HG03520 (cell line): Measurements from ENCODE around the gene XPR1.

ENCODE experiments used
- ATAC-seq: cut with Tn5 transposase; IDR thresholded peaks from one replicate; pipeline ENCODE4 v1.9.1; 2021; ENCODE audit warnings: mild to moderate bottlenecking, moderate library complexity; ENCODE audit not compliant: unreplicated experiment

XPR1 gene

GRCh38 chr1:180631766-180632325, at the start of gene XPR1:
XPR1 (plus strand) TSS chr1:180632022; CDS start chr1:180632202, 180 bp downstream.
- peak; percentile 97 for ATAC-seq

- ATAC-seq, result no peak
Observed at GRCh38 chr1:180584869-180585268, 47.0 kb upstream of the XPR1 start.

- ATAC-seq, result no peak
Observed at GRCh38 chr1:180585994-180586359, 45.8 kb upstream of the XPR1 start.

- no peak for ATAC-seq
Observed at GRCh38 chr1:180586671-180587155, 45.1 kb upstream of the XPR1 start.

DNA sequence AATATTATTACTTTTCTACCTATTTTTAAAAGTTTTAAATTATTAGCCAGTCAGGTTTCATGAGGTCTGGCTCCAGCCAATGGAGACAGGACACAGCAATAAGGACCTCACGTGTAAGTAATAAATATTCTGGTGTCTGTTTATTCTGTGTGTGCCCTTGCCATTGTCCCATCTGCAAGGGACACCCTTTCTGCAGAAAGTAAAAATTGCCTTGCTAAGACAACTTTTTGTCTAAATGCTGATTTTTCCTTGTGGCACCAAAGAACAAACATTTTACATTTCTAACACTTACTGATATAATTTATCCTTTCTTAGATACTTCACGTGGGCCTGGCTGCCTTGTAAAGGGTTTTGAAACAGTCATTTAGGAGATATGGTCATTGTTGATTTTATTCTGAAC, 43.7 kb upstream of the XPR1 start:
- no peak for ATAC-seq

DNA sequence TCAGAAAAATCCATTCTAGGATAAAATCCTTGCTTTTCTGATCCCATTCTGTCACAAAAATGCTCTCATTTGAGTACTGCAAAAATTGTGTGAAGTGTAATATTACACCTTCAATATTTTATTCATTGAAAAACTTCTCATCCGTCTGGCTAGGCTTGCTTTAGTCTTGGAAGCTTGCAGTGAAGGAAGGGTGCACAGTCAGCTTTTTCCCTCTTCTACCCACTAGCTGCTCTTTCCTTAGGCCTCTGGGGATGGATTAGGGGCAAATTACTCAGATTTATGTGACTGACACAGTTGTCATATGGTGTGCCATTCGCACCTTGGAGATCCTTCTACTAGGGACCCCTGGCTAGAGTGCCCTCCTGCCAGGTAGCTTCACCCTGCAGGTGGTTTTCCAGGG, 40.9 kb upstream of the XPR1 start:
- ATAC-seq, result no peak

- no peak for ATAC-seq
Observed at GRCh38 chr1:180593382-180593781, 38.4 kb upstream of the XPR1 start.

GRCh38 chr1:180594723-180595122, 37.1 kb upstream of the XPR1 start:
- no peak for ATAC-seq

- ATAC-seq, result no peak
Observed at GRCh38 chr1:180595966-180596365, 35.9 kb upstream of the XPR1 start.

DNA sequence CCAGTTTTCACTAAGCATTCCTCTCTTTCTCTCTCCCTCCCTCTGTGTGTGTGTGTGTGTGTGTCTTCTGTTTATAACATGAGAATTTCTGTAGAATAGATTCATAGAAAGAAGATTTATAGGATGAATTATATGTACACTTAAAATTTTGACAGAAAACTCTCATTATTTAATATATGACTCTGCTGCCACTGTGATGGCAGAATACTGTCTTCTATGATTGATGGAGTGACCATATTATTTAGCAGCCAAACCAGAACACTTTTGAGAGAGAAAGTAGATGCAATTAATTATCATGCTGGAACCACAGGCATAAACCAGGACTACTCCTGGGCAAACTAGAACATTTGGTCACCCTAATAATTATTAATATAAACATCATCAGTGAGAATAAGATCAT, 34.3 kb upstream of the XPR1 start:
- no peak for ATAC-seq

DNA sequence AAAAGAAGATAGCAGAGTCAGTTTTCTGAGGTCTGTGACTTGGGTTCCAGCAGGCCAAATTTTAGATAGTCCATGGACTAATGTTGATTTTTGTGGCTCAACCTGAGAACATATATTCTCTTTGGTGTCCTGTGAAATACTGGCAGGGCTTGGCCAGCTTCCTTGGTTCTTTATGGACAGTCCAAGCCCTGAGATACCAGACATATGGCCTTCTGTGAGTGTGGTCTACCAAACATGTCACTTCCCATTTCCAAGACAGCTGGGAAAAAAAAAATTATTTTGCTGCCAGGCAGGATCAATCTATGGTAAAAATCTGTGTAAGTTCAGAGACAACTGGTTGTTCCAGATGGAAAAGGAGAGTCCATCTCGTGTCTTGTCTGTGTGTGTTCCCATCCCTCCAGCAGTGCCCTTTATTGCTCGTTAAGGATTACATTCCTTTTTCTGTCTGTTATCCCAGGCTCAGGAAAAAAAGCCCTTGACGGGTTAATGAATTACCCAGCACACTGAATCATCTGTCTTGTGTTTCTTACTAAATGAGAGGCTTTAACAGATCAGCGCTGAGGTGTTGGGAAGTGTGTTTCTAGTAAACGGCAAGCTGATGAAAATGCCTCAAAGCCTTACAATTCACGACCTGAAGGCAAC, 33.4 kb upstream of the XPR1 start:
- ATAC-seq, result no peak

GRCh38 chr1:180600343-180600742, 31.5 kb upstream of the XPR1 start:
- no peak for ATAC-seq

- no peak for ATAC-seq
Observed at GRCh38 chr1:180601512-180601911, 30.3 kb upstream of the XPR1 start.

DNA sequence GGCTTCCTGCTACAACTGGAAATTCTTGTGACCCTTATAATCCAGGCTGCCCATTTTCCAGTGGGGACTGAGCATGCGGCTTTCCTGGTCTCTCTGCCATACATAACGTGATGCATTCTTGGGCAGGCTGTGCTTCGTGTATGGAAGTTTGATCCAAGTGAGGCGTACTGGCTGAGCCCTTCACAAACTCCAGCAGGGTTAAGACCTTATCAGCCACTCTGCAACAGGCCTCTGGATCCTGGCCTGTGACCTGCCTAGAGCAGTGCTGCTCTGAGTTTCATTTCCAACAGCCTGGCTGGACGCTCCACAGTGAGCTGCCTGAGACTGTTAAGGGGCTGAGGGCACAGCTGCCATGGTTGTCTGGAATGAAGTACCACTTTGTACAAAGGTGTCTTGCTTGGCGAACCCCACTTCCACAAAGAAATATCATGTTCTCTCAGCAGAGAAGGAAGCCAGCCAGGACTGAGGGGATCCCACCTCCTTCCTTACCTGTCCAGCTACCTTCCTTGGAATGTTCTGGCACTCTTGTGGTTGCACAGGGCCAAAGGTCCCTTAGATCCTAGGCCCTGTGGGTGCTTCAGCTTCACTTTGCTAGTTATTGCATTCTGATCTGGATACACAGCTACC, 28.5 kb upstream of the XPR1 start:
- no peak for ATAC-seq

- no peak for ATAC-seq
Observed at GRCh38 chr1:180603850-180604226, 28.0 kb upstream of the XPR1 start.

DNA sequence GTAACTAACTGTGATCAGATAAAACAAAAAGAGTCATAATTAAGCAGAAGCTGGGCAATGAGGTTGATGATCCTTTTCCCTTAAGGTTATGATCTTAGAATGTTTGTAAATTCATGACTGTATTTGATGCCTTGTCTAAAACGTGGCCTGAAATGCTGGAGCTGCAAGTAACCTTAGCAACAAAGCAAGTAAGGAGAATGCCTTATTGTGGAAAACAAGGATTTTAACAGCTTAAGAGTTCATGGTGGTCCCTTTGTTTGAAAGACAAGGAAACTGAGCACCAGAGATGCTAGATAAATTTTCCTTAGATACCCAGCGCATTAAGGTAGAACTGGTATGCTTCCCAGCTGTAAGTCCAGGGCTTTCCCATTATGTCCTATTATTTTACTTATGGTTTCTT, 25.7 kb upstream of the XPR1 start:
- no peak for ATAC-seq

GRCh38 chr1:180609643-180610555, 21.9 kb upstream of the XPR1 start:
- ATAC-seq, result no peak

DNA sequence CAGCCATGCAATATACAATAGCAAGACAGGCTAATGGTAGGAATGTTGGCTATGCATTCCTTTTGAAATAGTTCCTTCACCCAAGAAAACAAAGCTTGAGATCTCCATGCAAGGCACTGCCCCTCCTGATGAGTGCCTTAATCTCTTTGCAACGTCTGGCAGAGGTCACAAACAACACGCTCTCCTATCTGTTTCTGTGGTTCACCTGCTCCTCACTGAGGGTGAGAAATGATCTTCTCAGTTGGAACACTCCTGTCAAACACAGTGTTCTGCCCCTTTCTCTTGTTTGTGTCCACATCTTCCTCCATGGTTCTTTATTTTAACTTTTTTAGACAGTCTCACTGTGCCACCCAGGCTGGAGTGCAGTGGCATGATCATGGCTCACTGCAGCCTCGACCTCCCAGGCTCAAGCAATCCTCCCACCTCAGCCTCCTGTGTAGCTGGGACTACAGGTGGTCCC, 21.2 kb upstream of the XPR1 start:
- no peak for ATAC-seq

GRCh38 chr1:180611016-180611930, 20.5 kb upstream of the XPR1 start:
- no peak for ATAC-seq

- no peak for ATAC-seq
Observed at GRCh38 chr1:180612632-180613031, 19.2 kb upstream of the XPR1 start.
